CMK (cell line): Measurements from ENCODE around the gene RNU1-3.
"Not testable (repeated sequence)": the region's sequence is repeated elsewhere in the genome, so short reads cannot be mapped to it uniquely, and the experiment has no call there.

ENCODE experiments used
- DNase-seq: peaks from one replicate; pipeline ENCODE4 v3.0.0-alpha.2; 2010; ENCODE audit warnings: low read depth

The RNU1-3 gene

GRCh38 chr1:16621300-16621658, 45.5 kb downstream of the RNU1-3 start:
- DNase-seq = no peak

GRCh38 chr1:16619803-16620501, 46.8 kb downstream of the RNU1-3 start:
- not testable (repeated sequence) for DNase-seq

- DNase-seq = no peak
Observed at GRCh38 chr1:16618719-16619118, 48.0 kb downstream of the RNU1-3 start.

GRCh38 chr1:16617778-16618580, 48.8 kb downstream of the RNU1-3 start:
- DNase-seq = no peak

- no peak for DNase-seq
Observed at GRCh38 chr1:16617114-16617631, 49.6 kb downstream of the RNU1-3 start.
